DOHH2 (cell line): ENCODE data around the gene TAS2R60.
"Not testable (repeated sequence)": the region's sequence is repeated elsewhere in the genome, so short reads cannot be mapped to it uniquely, and the experiment has no call there.

ENCODE experiments used
- H3F3A ChIP-seq: fragments of 200-600 bp; sonication (generic), shearing (Covaris generic); 2 replicates; pipeline ENCODE4 v1.6.0; 2016; ENCODE audit warnings: antibody characterized with exemption, mild to moderate bottlenecking; ENCODE audit not compliant: control insufficient read depth, insufficient read depth
- H3K27ac ChIP-seq: fragments of 200-600 bp; sonication (generic); 2 replicates; pipeline ENCODE4 v1.5.1; 2014; ENCODE audit warnings: low read depth, mild to moderate bottlenecking, low read length, moderate library complexity
- H3K27me3 ChIP-seq: fragments of 200-600 bp; sonication (generic); 2 replicates; pipeline ENCODE4 v1.6.1; 2014; ENCODE audit warnings: mild to moderate bottlenecking, low read length, mixed read lengths; ENCODE audit not compliant: control insufficient read depth
- H3K36me3 ChIP-seq: fragments of 200-600 bp; sonication (generic); 2 replicates; pipeline ENCODE4 v1.6.1; 2014; ENCODE audit warnings: mild to moderate bottlenecking, low read length, moderate library complexity, mixed read lengths; ENCODE audit not compliant: control insufficient read depth
- H3K4me1 ChIP-seq: fragments of 200-600 bp; sonication (generic); 2 replicates; pipeline ENCODE4 v1.6.1; 2014; ENCODE audit warnings: mild to moderate bottlenecking, low read length, mixed read lengths; ENCODE audit not compliant: control insufficient read depth
- H3K4me2 ChIP-seq: fragments of 200-600 bp; sonication (generic); 2 replicates; pipeline ENCODE4 v1.6.0; 2014; ENCODE audit warnings: mild to moderate bottlenecking, low read length, moderate library complexity
- H3K4me3 ChIP-seq: fragments of 200-600 bp; sonication (generic); 2 replicates; pipeline ENCODE4 v1.5.1; 2014; ENCODE audit warnings: mild to moderate bottlenecking, low read length, mixed read lengths
- H3K79me2 ChIP-seq: fragments of 200-600 bp; sonication (generic); 2 replicates; pipeline ENCODE4 v1.6.1; 2014; ENCODE audit warnings: mild to moderate bottlenecking, low read length, mixed read lengths; ENCODE audit not compliant: control insufficient read depth
- H3K9me2 ChIP-seq: fragments of 200-600 bp; sonication (generic); replicated peaks from 2 replicates; pipeline ENCODE4 v1.6.1; 2014; ENCODE audit warnings: mild to moderate bottlenecking, low read length, mixed read lengths; ENCODE audit not compliant: control insufficient read depth
- H3K9me3 ChIP-seq: fragments of 200-600 bp; sonication (generic); 2 replicates; pipeline ENCODE4 v1.6.1; 2014; ENCODE audit warnings: antibody characterized with exemption, low read length, mixed read lengths; ENCODE audit not compliant: control insufficient read depth, insufficient read depth
- H4K20me1 ChIP-seq: fragments of 200-600 bp; sonication (generic); 2 replicates; pipeline ENCODE4 v1.6.0; 2014; ENCODE audit warnings: low read depth, mild to moderate bottlenecking, antibody characterized with exemption, low read length, moderate library complexity; ENCODE audit not compliant: control insufficient read depth, insufficient read depth
- EZH2phosphoT487 ChIP-seq: fragments of 200-600 bp; sonication (generic); IDR thresholded peaks from 2 replicates; pipeline ENCODE4 v1.6.1; 2017; ENCODE audit warnings: borderline replicate concordance, mild to moderate bottlenecking, antibody characterized with exemption, low read length, moderate library complexity, mixed read lengths
- TF ChIP-seq, protein P1 (sequence below): fragments of 200-600 bp; sonication (generic); IDR thresholded peaks from one replicate; pipeline ENCODE4 v1.5.1; 2014; ENCODE audit warnings: antibody characterized with exemption, mild to moderate bottlenecking, low read depth, low read length; ENCODE audit not compliant: poor library complexity, severe bottlenecking

TAS2R60 gene

DNA sequence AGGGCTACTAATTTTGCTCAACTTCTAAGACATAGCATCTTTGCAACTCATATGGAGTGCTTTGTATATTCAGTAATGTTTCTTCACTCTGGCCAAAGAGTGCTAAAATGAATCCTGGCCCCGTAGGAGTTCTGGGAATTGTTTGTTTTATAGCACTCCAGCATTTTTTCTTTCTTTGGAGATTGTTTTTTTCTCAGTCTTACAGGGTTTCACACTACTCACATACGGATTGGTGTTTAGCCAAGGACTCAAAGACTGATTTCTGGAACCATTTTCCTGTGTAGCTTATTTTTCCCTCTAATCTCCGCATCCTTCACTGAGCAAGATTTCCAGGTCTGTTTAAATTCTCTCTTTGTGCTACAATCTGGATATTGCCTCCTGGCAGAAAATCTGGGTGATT, 40.9 kb downstream of the TAS2R60 start:
- H3K4me1 ChIP-seq, result no peaks in the 10 kb centered on the region

DNA sequence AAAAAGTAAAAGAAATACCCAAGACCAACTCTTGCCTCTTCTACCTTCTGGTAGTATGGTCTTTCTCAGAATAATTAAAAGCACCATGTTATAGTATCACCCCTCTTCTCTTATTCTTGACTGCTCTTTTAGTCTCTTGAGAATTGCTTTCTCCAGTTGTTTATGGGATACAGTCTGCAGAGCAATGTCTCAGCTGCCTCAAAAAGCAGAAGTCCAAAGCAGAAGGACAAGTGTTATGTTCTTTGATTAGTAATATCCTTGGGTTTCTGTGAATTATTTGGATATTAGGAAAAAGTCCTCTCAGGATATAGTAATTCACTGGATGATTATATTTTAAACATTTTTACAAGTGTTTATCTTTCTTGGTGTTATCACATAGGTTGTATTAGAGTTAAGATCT, 41.8 kb downstream of the TAS2R60 start:
- no peaks in the 10 kb centered on the region for H3F3A ChIP-seq
- no peaks in the 10 kb centered on the region for H3K79me2 ChIP-seq
- H4K20me1 ChIP-seq, result no peaks in the 10 kb centered on the region
- H3K27ac ChIP-seq, result no peak overlapping the region
- no peak overlapping the region for H3K4me3 ChIP-seq
- no peaks in the 10 kb centered on the region for H3K4me1 ChIP-seq
- 0 out of 2 replicates have a peak, but pooled peaks cover 9% of the 10 kb centered on the region for H3K27me3 ChIP-seq
- no peak overlapping the region for H3K4me2 ChIP-seq
- no peaks in the 10 kb centered on the region for H3K9me3 ChIP-seq
- TF ChIP-seq, protein P1, sequence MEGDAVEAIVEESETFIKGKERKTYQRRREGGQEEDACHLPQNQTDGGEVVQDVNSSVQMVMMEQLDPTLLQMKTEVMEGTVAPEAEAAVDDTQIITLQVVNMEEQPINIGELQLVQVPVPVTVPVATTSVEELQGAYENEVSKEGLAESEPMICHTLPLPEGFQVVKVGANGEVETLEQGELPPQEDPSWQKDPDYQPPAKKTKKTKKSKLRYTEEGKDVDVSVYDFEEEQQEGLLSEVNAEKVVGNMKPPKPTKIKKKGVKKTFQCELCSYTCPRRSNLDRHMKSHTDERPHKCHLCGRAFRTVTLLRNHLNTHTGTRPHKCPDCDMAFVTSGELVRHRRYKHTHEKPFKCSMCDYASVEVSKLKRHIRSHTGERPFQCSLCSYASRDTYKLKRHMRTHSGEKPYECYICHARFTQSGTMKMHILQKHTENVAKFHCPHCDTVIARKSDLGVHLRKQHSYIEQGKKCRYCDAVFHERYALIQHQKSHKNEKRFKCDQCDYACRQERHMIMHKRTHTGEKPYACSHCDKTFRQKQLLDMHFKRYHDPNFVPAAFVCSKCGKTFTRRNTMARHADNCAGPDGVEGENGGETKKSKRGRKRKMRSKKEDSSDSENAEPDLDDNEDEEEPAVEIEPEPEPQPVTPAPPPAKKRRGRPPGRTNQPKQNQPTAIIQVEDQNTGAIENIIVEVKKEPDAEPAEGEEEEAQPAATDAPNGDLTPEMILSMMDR, result no peak
- TF ChIP-seq EZH2phosphoT487, result no peak
- no peaks in the 10 kb centered on the region for H3K9me2 ChIP-seq
- H3K36me3 ChIP-seq, result no peaks in the 10 kb centered on the region

More for the DNA sequence above, 40.9 kb downstream of the TAS2R60 start:
- H3F3A ChIP-seq, result no peaks in the 10 kb centered on the region
- H3K27me3 ChIP-seq, result 0 out of 2 replicates have a peak, but pooled peaks cover 7% of the 10 kb centered on the region
- no peak for TF ChIP-seq EZH2phosphoT487
- TF ChIP-seq, protein P1, result no peak
- H3K79me2 ChIP-seq, result no peaks in the 10 kb centered on the region
- H3K4me2 ChIP-seq, result no peak overlapping the region
- no peak overlapping the region for H3K27ac ChIP-seq
- no peaks in the 10 kb centered on the region for H4K20me1 ChIP-seq
- H3K36me3 ChIP-seq, result no peaks in the 10 kb centered on the region
- no peaks in the 10 kb centered on the region for H3K9me2 ChIP-seq
- no peak overlapping the region for H3K4me3 ChIP-seq
- no peaks in the 10 kb centered on the region for H3K9me3 ChIP-seq

DNA sequence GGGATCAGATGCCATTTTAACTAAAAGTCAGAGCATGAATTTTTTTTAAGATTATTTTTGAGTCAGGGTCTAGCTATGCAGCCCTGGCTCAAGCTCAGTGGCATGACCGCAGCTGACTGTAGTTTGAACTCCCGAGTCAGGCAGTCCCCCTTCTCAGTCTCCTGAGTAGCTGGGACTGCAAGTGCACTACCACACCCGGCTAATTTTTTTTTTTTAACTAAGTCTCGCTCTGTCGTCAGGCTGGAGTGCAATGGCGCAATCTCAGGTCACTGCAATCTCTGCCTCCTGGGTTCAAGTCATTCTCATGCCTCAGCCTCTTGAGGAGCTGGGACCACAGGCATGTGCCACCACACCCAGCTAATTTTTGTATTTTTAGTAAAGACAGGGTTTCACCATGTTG, 42.2 kb downstream of the TAS2R60 start:
- no peak overlapping the region for H3K4me3 ChIP-seq
- H3K27ac ChIP-seq, result no peak overlapping the region
- H3K27me3 ChIP-seq, result 0 out of 2 replicates have a peak, but pooled peaks cover 9% of the 10 kb centered on the region
- no peaks in the 10 kb centered on the region for H3K9me3 ChIP-seq
- H3K4me1 ChIP-seq, result no peaks in the 10 kb centered on the region
- H3K9me2 ChIP-seq, result no peaks in the 10 kb centered on the region
- H3K4me2 ChIP-seq, result no peak overlapping the region
- no peaks in the 10 kb centered on the region for H3F3A ChIP-seq
- no peaks in the 10 kb centered on the region for H3K36me3 ChIP-seq
- no peaks in the 10 kb centered on the region for H4K20me1 ChIP-seq
- TF ChIP-seq, protein P1, result no peak
- TF ChIP-seq EZH2phosphoT487, result no peak
- no peaks in the 10 kb centered on the region for H3K79me2 ChIP-seq

DNA sequence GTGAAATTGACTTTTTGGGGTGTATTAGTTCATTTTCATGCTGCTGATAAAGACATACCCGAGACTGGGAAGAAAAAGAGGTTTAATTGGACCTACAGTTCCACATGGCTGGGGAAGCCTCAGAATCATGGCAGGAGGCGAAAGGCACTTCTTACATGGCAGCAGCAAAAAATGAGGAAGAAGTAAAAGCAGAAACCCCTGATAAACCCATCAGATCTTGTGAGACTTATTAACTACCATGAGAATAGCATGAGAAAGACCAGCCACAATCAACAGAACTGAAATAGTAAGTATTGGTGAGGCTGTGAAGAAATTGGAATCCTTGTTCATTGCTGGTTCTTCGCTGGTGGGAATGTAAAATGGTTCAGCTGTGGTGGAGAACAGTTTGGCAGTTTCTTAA, 43.0 kb downstream of the TAS2R60 start:
- not testable (repeated sequence) for H3F3A ChIP-seq, H3K36me3 ChIP-seq, H3K79me2 ChIP-seq, H3K27me3 ChIP-seq, H3K27ac ChIP-seq, H3K4me1 ChIP-seq, H4K20me1 ChIP-seq, H3K4me3 ChIP-seq, H3K4me2 ChIP-seq, H3K9me2 ChIP-seq, H3K9me3 ChIP-seq
